Upper lobe of left lung (tissue), 6 donors: ENCODE results near the gene FAM193B. TPM values are rescaled to one million over a fixed set of nuclear protein-coding genes. Genes with fewer than 3 reads are reported as not detected.
A peak's percentile ranks its signal among the peaks of the same experiment; 100 is the strongest.

Experiments used
- ATAC-seq, 2 donors: fragments of 200-7000 bp; cut with Tn5 transposase; one replicate each; pipeline ENCODE4 v1.9.1; 2022; ENCODE audit warnings: mild to moderate bottlenecking in 2 of 2, moderate library complexity in 2 of 2; ENCODE audit not compliant: low FRiP score in 2 of 2
- DNase-seq, 2 donors: peaks; one replicate each; pipeline ENCODE4 v3.0.0-alpha.2; 2019 to 2020
- H3K27ac ChIP-seq, 4 donors: fragments of 200-600 bp; sonication (generic); one replicate each; pipeline ENCODE4 v1.5.1; 2016 to 2019
- H3K27me3 ChIP-seq, 4 donors: fragments of 200-600 bp; sonication (generic); one replicate each; pipeline ENCODE4 v1.5.1; 2017 to 2019
- H3K36me3 ChIP-seq, 4 donors: fragments of 200-600 bp; sonication (generic); one replicate each; pipeline ENCODE4 v1.5.1; 2016 to 2019
- H3K4me1 ChIP-seq, 4 donors: fragments of 200-600 bp; sonication (generic); one replicate each; pipeline ENCODE4 v1.5.1; 2018 to 2019
- H3K4me3 ChIP-seq, 4 donors: fragments of 200-600 bp; sonication (generic); one replicate each; pipeline ENCODE4 v1.5.1; 2017 to 2019; ENCODE audit warnings: mild to moderate bottlenecking in 2 of 4, moderate library complexity in 1 of 4
- H3K9me3 ChIP-seq, 4 donors: fragments of 200-600 bp; sonication (generic); one replicate each; pipeline ENCODE4 v1.5.1; 2018 to 2019
- CTCF ChIP-seq, 6 experiments: fragments of 450-650 bp in 4 of 6; fragments of 200-600 bp in 2 of 6; sonication (generic) in 2 of 6; IDR thresholded peaks; one replicate each; pipeline ENCODE4 v1.5.1; 2016 to 2019; ENCODE audit warnings: antibody characterized with exemption in 6 of 6
- EP300 ChIP-seq, 4 donors: sonication (generic); formaldehyde crosslinking; IDR thresholded peaks; one replicate each; pipeline ENCODE4 v1.5.1; 2017; ENCODE audit warnings: antibody characterized with exemption in 4 of 4, control low read depth in 2 of 4
- POLR2A ChIP-seq, 4 donors: fragments of 450-650 bp; IDR thresholded peaks; one replicate each; pipeline ENCODE4 v1.5.1; 2016 to 2017; ENCODE audit warnings: antibody characterized with exemption in 4 of 4, mild to moderate bottlenecking in 2 of 4
- POLR2AphosphoS5 ChIP-seq, 2 donors: sonication (generic); formaldehyde crosslinking; IDR thresholded peaks; one replicate each; pipeline ENCODE4 v1.5.1; 2017; ENCODE audit warnings: antibody characterized with exemption in 2 of 2
- WGBS, 2 donors: methylation state at CpG; one replicate each; pipeline ENCODE4 v1.1.5; 2017 to 2018; 5-methylcytosine and 5-hydroxymethylcytosine counted together
- total RNA-seq, 6 donors: library from RNA; depleted of rRNA in 4 of 6; stranded (reverse); fragments of >200 nt in 4 of 6; gene quantifications; one replicate each; pipeline versions ENCODE4 v1.1.0 to v1.2.1, GENCODE V29; 2016 to 2021
- donor health status: DM: no; HTN: no; CAD: no; lungs with moderate emphysema.
- donor health status: DM: no; HTN: yes; CAD: no; lungs with severe emphysema.

Gene FAM193B
- total RNA-seq, 6 donors from 2014 or later: 45.1 to 421 (median 91.4) TPM

- WGBS, 2 donors: 9 to 16% methylated on average over 26 to 41 of the region's 48 CpGs
- H3K9me3 ChIP-seq: no peaks in the 10 kb centered on the region
- H3K27ac ChIP-seq: peak overlapping the region; percentile 75 to 97 (median 86)
- DNase-seq: peak; percentile 50 to 91
- peak overlapping the region; percentile 36 to 89 (median 76) for H3K4me3 ChIP-seq
- peaks cover 45 to 54% (median 49%) of the 10 kb centered on the region in 4 donors for H3K4me1 ChIP-seq
- H3K36me3 ChIP-seq: peaks cover 0 to 2% (median 0%) of the 10 kb centered on the region in 4 donors
- H3K27me3 ChIP-seq: no peaks in the 10 kb centered on the region
- TF ChIP-seq POLR2A (IDR thresholded peaks at IDR 0.05) (no peak), EP300 (IDR thresholded peaks at IDR 0.05) (no peak), POLR2AphosphoS5 (IDR thresholded peaks at IDR 0.05) (no peak), CTCF (IDR thresholded peaks at IDR 0.05) (no peak)
- peak in 1 of 2 donors; percentile 13 for ATAC-seq
Observed at GRCh38 chr5:177498013-177498787, 56.2 kb downstream of the FAM193B start.

GRCh38 chr5:177497292-177498012, 56.9 kb downstream of the FAM193B start, which contains the start of gene PDLIM7:
Gene PDLIM7, minus strand, starts transcription at chr5:177497604. Its CDS starts 1,092 bp downstream, at chr5:177496512.
- WGBS, 2 donors: 0 to 1% methylated on average over 8 to 38 of the region's 73 CpGs
- DNase-seq (peak; percentile 98 to 99), ATAC-seq (peak; percentile 89 to 95)
- peaks cover 49 to 62% (median 55%) of the 10 kb centered on the region in 4 donors for H3K4me1 ChIP-seq
- peak within 1 kb of the TSS; percentile 71 to 93 (median 86) for H3K4me3 ChIP-seq
- peak within 1 kb of the TSS; percentile 75 to 97 (median 86) for H3K27ac ChIP-seq
- H3K27me3 ChIP-seq: no peaks in the 10 kb centered on the region
- H3K36me3 ChIP-seq: peaks cover 0 to 5% (median under 1%) of the 10 kb centered on the region in 4 donors
- peak; percentile 79 to 95 for TF ChIP-seq POLR2AphosphoS5 (IDR thresholded peaks at IDR 0.05)
- TF ChIP-seq CTCF (IDR thresholded peaks at IDR 0.05): peak in 2 of 6 experiments; percentile 5 to 37
- TF ChIP-seq POLR2A (IDR thresholded peaks at IDR 0.05): peak; percentile 62 to 97 (median 78)
- TF ChIP-seq EP300 (IDR thresholded peaks at IDR 0.05): peak in 1 of 4 donors; percentile 14
- H3K9me3 ChIP-seq: no peaks in the 10 kb centered on the region

- DNase-seq (peak; percentile 74 to 89), ATAC-seq (peak; percentile 37 to 51)
- H3K4me3 ChIP-seq: peak overlapping the region; percentile 71 to 93 (median 86)
- no peaks in the 10 kb centered on the region for H3K27me3 ChIP-seq
- H3K27ac ChIP-seq: peak overlapping the region; percentile 75 to 97 (median 86)
- H3K9me3 ChIP-seq: no peaks in the 10 kb centered on the region
- WGBS, 2 donors: 1% methylated on average over 13 of the region's 29 CpGs; no CpG with 5 or more reads in 1 of the 2 donors
- TF ChIP-seq POLR2AphosphoS5 (IDR thresholded peaks at IDR 0.05) (peak in 1 of 2 donors; percentile 38), EP300 (IDR thresholded peaks at IDR 0.05) (no peak)
- peaks cover 49 to 68% (median 56%) of the 10 kb centered on the region in 4 donors for H3K4me1 ChIP-seq
- peaks cover 0 to 12% (median 6%) of the 10 kb centered on the region in 4 donors for H3K36me3 ChIP-seq
Observed at GRCh38 chr5:177496727-177497291, 57.6 kb downstream of the FAM193B start.

- Histone ChIP-seq H3K4me1 (peaks cover 49 to 74% (median 59%) of the 10 kb centered on the region in 4 donors), H3K27me3 (no peaks in the 10 kb centered on the region), H3K4me3 (peak overlapping the region; percentile 71 to 93 (median 86)), H3K27ac (peak overlapping the region; percentile 75 to 97 (median 86)), H3K9me3 (no peaks in the 10 kb centered on the region), H3K36me3 (peaks cover 0 to 18% (median 12%) of the 10 kb centered on the region in 4 donors)
- WGBS, 2 donors: 17 to 37% methylated on average over 4 to 11 of the region's 12 CpGs
- DNase-seq (no peak), ATAC-seq (no peak)
- TF ChIP-seq CTCF (IDR thresholded peaks at IDR 0.05) (peak in 3 of 6 experiments; percentile 21 to 36 (median 23)), EP300 (IDR thresholded peaks at IDR 0.05) (no peak)
Observed at GRCh38 chr5:177496070-177496726, 58.2 kb downstream of the FAM193B start.
